Urinary bladder (tissue), 4 donors: Measurements from ENCODE around the gene EDIL3. TPM values are rescaled to one million over a fixed set of nuclear protein-coding genes. Genes with fewer than 3 reads are reported as not detected.

Source experiments
- DNase-seq: peaks from one replicate; pipeline ENCODE4 v3.0.0-alpha.2; 2015; ENCODE audit errors: extremely low spot score
- H3K27ac ChIP-seq: one replicate; pipeline ENCODE4 v1.5.1; 2013; ENCODE audit warnings: low read depth, mild to moderate bottlenecking, moderate library complexity
- H3K36me3 ChIP-seq: one replicate; pipeline ENCODE4 v1.6.1; 2013; ENCODE audit warnings: mild to moderate bottlenecking, moderate library complexity; ENCODE audit not compliant: insufficient read depth
- H3K4me1 ChIP-seq: one replicate; pipeline ENCODE4 v1.6.1; 2013; ENCODE audit warnings: mild to moderate bottlenecking, moderate library complexity; ENCODE audit not compliant: insufficient read depth
- H3K4me3 ChIP-seq: one replicate; pipeline ENCODE4 v1.5.1; 2013; ENCODE audit warnings: low read depth, low read length
- WGBS: extraction: QIAGEN DNeasy Blood & Tissue Kit; methylation state at CpG from one replicate; pipeline ENCODE4 v1.1.7; 2013; 5-methylcytosine and 5-hydroxymethylcytosine counted together
- polyA plus RNA-seq: library from polyadenylated mRNA; stranded (reverse); fragments of 200-250 nt; gene quantifications from one replicate; pipeline ENCODE4 v1.2.3, GENCODE V29; 2013
- small RNA-seq: library from RNA; depleted of rRNA; stranded (forward); fragments of <200 nt; gene quantifications from one replicate; pipeline ENCODE3, GENCODE V24; 2014
- total RNA-seq: library from RNA; depleted of rRNA; stranded (reverse); fragments of >200 nt; gene quantifications from one replicate; pipeline ENCODE4 v1.2.3, GENCODE V29; 2014
- donor health status: healthy with polysubstance abuse.
- donor health status: healthy.

EDIL3 gene
- total and polyA plus RNA-seq, 2 donors: 19.2 to 45.5 TPM

DNA sequence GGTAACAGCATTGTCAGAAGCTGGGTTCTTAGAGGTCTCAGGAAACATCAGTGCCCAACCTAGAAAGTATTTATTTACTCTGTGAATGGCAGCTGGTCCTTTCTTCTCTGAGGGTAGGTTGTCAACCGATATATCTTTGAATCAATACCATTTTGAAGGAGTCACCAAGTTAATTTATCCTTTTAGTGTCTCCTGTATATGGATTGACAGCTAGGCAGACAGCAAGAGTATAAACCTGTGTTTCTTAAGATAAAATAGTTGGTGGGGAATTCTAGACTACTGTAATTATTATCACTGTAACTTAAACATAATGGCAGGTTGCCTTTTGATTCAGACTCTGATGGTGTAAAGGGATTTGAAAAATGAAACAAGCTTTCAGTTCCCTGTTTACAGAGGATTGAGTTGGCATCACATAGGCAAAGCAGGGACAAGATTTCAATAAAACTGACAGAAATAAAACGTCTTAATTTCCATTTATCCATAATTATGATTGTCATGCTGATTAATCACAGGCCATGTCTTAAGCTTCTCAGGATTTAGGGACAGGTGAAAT is 473.2 kb downstream of the EDIL3 start:
- H3K27ac ChIP-seq: no peak overlapping the region
- H3K4me3 ChIP-seq: no peak overlapping the region
- no peaks in the 10 kb centered on the region for H3K4me1 ChIP-seq
- DNase-seq: no peak
- 67% methylated on average over 2 of the region's 2 CpGs for WGBS
- H3K36me3 ChIP-seq: no peaks in the 10 kb centered on the region

DNA sequence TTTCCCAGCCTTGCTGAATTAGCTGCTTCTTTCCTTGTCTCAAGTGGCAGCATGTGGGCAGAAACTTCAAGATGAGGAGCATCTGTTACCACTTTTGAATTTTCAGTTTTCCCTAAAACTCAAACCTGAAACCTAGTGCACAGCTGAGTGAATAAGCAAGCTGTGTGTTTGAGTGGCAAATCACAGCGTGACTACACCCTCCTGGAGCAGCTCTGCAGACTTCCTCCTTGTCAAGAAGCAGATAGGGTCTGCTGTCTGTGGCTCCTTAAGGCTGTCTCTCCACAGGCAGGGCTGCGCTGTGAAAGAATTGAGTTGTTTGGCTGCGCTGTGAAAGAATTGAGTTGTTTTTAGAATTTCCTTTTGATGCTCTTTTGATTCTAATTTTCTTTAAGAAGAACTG is 484.4 kb downstream of the EDIL3 start:
- Histone ChIP-seq H3K4me3 (no peak overlapping the region), H3K27ac (no peak overlapping the region), H3K4me1 (no peaks in the 10 kb centered on the region), H3K36me3 (no peaks in the 10 kb centered on the region)
- DNase-seq: no peak
- WGBS: 70% methylated on average over 3 of the region's 3 CpGs

DNA sequence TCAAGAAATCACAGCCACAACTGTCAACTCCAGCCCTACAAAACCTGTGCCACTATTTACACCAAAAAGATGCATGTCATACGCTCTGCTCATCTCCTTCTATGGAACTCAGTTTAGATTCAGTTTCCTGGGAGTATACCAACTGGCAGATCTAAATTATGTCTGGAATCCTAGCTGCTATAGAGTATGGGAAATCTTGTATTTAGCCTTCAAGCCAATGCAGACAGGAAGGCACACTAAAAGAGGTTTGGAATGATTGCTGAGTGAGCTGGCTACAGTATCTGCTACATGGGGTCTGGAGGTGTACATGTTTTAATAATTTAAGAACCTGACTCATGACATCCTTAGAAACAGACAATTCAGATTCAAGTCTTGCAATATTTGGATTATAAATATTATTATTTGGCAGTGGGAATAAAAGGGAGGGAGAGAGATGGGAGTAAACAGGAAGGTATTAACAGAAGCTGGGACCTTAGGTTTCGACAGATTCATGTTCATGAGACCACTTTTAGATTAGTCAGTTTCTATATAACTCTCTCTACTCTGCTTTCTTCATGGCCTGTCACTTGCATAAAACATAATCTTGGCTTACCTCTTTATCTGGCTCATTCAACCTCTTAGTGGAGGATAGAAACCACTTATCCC is 485.2 kb downstream of the EDIL3 start:
- H3K4me3 ChIP-seq: no peak overlapping the region
- no peaks in the 10 kb centered on the region for H3K4me1 ChIP-seq
- 56% methylated on average over 2 of the region's 2 CpGs for WGBS
- H3K36me3 ChIP-seq: no peaks in the 10 kb centered on the region
- DNase-seq: no peak
- no peak overlapping the region for H3K27ac ChIP-seq

DNA sequence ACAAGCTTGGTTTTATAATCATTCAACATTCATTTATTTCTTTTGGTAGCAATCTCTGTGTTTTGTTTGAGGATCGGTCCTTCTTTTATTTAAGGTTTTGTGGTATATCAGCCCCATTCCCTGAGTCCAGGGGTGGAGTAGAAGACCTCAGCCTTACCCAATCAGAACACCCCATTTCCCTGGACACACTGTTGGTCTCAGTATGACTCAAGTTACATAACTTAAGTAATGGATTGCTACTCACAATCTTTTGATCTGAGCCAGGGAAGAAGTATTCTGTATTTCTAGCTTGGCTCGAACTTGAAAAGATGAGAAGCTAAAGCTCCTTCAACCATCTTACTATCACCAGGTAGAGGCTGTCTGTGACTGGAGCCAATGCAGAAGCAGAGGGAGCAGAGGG is 488.8 kb downstream of the EDIL3 start:
- Histone ChIP-seq H3K27ac (no peak overlapping the region), H3K4me1 (no peaks in the 10 kb centered on the region), H3K36me3 (no peaks in the 10 kb centered on the region), H3K4me3 (no peak overlapping the region)
- no peak for DNase-seq
- WGBS: 88% methylated on average over 2 of the region's 2 CpGs

- Histone ChIP-seq H3K36me3 (no peaks in the 10 kb centered on the region), H3K4me1 (no peaks in the 10 kb centered on the region), H3K27ac (no peak overlapping the region), H3K4me3 (no peak overlapping the region)
- DNase-seq: no peak
- WGBS: 54% methylated on average over 2 of the region's 2 CpGs
Measured at GRCh38 chr5:83891261-83891660, 493.4 kb downstream of the EDIL3 start.

Small RNA genes within 50 kb of the gene (small RNA-seq; reads per million reads assigned to genes)
- not detected for gene RNU6-448P
